SK-N-SH treated with all-trans-retinoic acid at 6 μM for 48 hours (cell line): Measurements from ENCODE around the gene BCO2.

Experiments used
- CSDC2 ChIP-seq: fragments of 250-450 bp; sonication (Bioruptor Pico); IDR thresholded peaks from 2 replicates; pipeline ENCODE4 v1.5.0; 2020; ENCODE audit warnings: mild to moderate bottlenecking, moderate library complexity
- GLIS3 ChIP-seq: fragments of 250-450 bp; sonication (Bioruptor Pico); IDR thresholded peaks from 2 replicates; pipeline ENCODE4 v1.5.0; 2020; ENCODE audit warnings: mild to moderate bottlenecking, moderate library complexity
- ISL1 ChIP-seq: fragments of 250-450 bp; sonication (Bioruptor Pico); IDR thresholded peaks from 2 replicates; pipeline ENCODE4 v2.1.2; 2022; ENCODE audit warnings: mild to moderate bottlenecking, moderate library complexity
- OSR1 ChIP-seq: fragments of 250-450 bp; sonication (Bioruptor Pico); IDR thresholded peaks from 2 replicates; pipeline ENCODE4 v1.8.0; 2022; ENCODE audit warnings: moderate library complexity, mild to moderate bottlenecking, inconsistent platforms
- TCF4 ChIP-seq: fragments of 250-450 bp; sonication (Bioruptor Pico); IDR thresholded peaks from 2 replicates; pipeline ENCODE4 v1.8.0; 2021; ENCODE audit warnings: mild to moderate bottlenecking, moderate library complexity, borderline replicate concordance
- TOX ChIP-seq: fragments of 250-450 bp; sonication (Bioruptor Pico); IDR thresholded peaks from 2 replicates; pipeline ENCODE4 v1.8.0; 2021; ENCODE audit warnings: mild to moderate bottlenecking, moderate library complexity, borderline replicate concordance
- ZFP3 ChIP-seq: fragments of 250-450 bp; sonication (Bioruptor Pico); IDR thresholded peaks from 2 replicates; pipeline ENCODE4 v1.5.0; 2020; ENCODE audit warnings: mild to moderate bottlenecking, moderate library complexity
- ZFP30 ChIP-seq: fragments of 450-650 bp; formaldehyde crosslinking; IDR thresholded peaks from 2 replicates; pipeline ENCODE4 v1.5.0; 2022; ENCODE audit warnings: mild to moderate bottlenecking, moderate library complexity
- ZNF565 ChIP-seq: fragments of 450-650 bp; formaldehyde crosslinking; conservative IDR thresholded peaks from 2 replicates; pipeline ENCODE4 v1.5.0; 2020; ENCODE audit warnings: low read depth, mild to moderate bottlenecking, moderate library complexity
- TF ChIP-seq, protein P1 (sequence below): fragments of 250-450 bp; sonication (Bioruptor Pico); IDR thresholded peaks from 2 replicates; pipeline ENCODE4 v1.5.1; 2020; ENCODE audit warnings: low read depth, mild to moderate bottlenecking, moderate library complexity
- TF ChIP-seq, protein P2 (sequence below): fragments of 250-450 bp; sonication (Bioruptor Pico); IDR thresholded peaks from 2 replicates; pipeline ENCODE4 v1.8.0; 2020; ENCODE audit warnings: mild to moderate bottlenecking, moderate library complexity, borderline replicate concordance

DNA sequence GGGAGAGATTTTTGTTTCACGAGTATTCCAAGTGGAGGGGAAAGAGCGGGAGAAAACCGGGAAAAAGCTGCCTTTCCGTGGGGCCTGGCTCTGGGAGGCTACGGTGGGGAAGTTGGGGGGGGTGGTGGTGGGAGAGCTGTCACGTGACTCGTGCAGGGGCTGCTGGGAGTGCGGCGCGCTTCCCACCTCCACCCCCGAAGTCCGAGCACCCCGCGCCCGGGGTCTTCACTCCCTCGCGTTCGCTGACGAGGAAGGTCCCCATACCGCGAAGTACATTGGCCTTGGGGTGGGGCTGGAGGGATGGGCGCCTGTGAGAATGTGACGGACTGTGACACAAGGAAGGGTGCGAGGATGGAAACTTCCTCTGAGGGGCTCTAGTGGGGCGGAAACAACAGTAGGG lies 8.2 kb upstream of the BCO2 start, which contains the start of gene TEX12:
- TF ChIP-seq, protein P1, sequence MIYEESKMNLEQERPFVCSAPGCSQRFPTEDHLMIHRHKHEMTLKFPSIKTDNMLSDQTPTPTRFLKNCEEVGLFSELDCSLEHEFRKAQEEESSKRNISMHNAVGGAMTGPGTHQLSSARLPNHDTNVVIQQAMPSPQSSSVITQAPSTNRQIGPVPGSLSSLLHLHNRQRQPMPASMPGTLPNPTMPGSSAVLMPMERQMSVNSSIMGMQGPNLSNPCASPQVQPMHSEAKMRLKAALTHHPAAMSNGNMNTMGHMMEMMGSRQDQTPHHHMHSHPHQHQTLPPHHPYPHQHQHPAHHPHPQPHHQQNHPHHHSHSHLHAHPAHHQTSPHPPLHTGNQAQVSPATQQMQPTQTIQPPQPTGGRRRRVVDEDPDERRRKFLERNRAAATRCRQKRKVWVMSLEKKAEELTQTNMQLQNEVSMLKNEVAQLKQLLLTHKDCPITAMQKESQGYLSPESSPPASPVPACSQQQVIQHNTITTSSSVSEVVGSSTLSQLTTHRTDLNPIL (CRISPR knock-in tag) = no peak
- no peak for TF ChIP-seq ZFP30 (CRISPR knock-in tag)
- TF ChIP-seq, protein P2, sequence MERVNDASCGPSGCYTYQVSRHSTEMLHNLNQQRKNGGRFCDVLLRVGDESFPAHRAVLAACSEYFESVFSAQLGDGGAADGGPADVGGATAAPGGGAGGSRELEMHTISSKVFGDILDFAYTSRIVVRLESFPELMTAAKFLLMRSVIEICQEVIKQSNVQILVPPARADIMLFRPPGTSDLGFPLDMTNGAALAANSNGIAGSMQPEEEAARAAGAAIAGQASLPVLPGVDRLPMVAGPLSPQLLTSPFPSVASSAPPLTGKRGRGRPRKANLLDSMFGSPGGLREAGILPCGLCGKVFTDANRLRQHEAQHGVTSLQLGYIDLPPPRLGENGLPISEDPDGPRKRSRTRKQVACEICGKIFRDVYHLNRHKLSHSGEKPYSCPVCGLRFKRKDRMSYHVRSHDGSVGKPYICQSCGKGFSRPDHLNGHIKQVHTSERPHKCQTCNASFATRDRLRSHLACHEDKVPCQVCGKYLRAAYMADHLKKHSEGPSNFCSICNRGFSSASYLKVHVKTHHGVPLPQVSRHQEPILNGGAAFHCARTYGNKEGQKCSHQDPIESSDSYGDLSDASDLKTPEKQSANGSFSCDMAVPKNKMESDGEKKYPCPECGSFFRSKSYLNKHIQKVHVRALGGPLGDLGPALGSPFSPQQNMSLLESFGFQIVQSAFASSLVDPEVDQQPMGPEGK (CRISPR knock-in tag) = no peak
- no peak for TF ChIP-seq ZNF565 (CRISPR knock-in tag)
- no peak for TF ChIP-seq ZFP3 (CRISPR knock-in tag)
- TF ChIP-seq ISL1 (CRISPR knock-in tag) = no peak
- no peak for TF ChIP-seq GLIS3 (CRISPR knock-in tag)
- TF ChIP-seq TCF4 (CRISPR knock-in tag) = no peak
- no peak for TF ChIP-seq CSDC2
- no peak for TF ChIP-seq OSR1
- no peak for TF ChIP-seq TOX (CRISPR knock-in tag)
